ENCODE results near the gene MAP3K7CL. TPM values are rescaled to one million over a fixed set of nuclear protein-coding genes. Genes with fewer than 3 reads are reported as not detected.
A peak's percentile ranks its signal among the peaks of the same experiment; 100 is the strongest.

MAP3K7CL gene
- total RNA-seq, 1 donor from 2014 or later, result 67.3 TPM

- Histone ChIP-seq H2AFZ (ENCODE audit: low read depth, low read length) (no peak overlapping the region), H3K9ac (ENCODE audit: low read length) (no peak overlapping the region), H3K9me3 (ENCODE audit: insufficient read depth, low read depth, low read length) (no peaks in the 10 kb centered on the region), H3K36me3 (ENCODE audit: insufficient read depth, low read length) (peaks cover 10% of the 10 kb centered on the region), H4K20me1 (ENCODE audit: insufficient read depth, low read length) (no peaks in the 10 kb centered on the region), H3K4me2 (ENCODE audit: low read length) (peak overlapping the region; percentile 31), H3K27me3 (ENCODE audit: insufficient read depth, low read length) (no peaks in the 10 kb centered on the region), H3K79me2 (ENCODE audit: insufficient read depth, low read length) (peaks cover 31% of the 10 kb centered on the region), H3K4me1 (ENCODE audit: insufficient read depth, low read length) (peaks cover 50% of the 10 kb centered on the region), H3K27ac (ENCODE audit: low read depth, low read length) (peak overlapping the region; percentile 14), H3K4me3 (ENCODE audit: insufficient read depth, low read depth, low read length) (no peak overlapping the region)
- no peak overlapping the region for H3K27ac Mint-ChIP-seq (ENCODE audit: unreplicated experiment)
- TF ChIP-seq CTCF (IDR thresholded peaks at IDR 0.05; ENCODE audit: insufficient read depth, low read depth, low read length) (no peak), EZH2 (IDR thresholded peaks at IDR 0.05; ENCODE audit: insufficient read depth, low read length) (no peak)
- peaks cover 11% of the 10 kb centered on the region for H3K36me3 Mint-ChIP-seq (ENCODE audit: low read depth, unreplicated experiment)
- DNase-seq (ENCODE audit: low read depth) (peak; percentile 87), FAIRE-seq (no peak)
- no peaks in the 10 kb centered on the region for H3K9me3 Mint-ChIP-seq (ENCODE audit: unreplicated experiment)
- H3K4me3 Mint-ChIP-seq (ENCODE audit: unreplicated experiment), result no peak overlapping the region
- H3K4me1 Mint-ChIP-seq (ENCODE audit: low read depth, unreplicated experiment), result peaks cover 61% of the 10 kb centered on the region
- H3K27me3 Mint-ChIP-seq (ENCODE audit: low read depth, unreplicated experiment), result no peaks in the 10 kb centered on the region
These were observed 18.1 kb downstream of the MAP3K7CL start for GRCh38 chr21:29148530-29148929.

GRCh38 chr21:29149808-29150425 is 19.5 kb downstream of the MAP3K7CL start:
- FAIRE-seq, result no peak
- H3K27me3 Mint-ChIP-seq (ENCODE audit: low read depth, unreplicated experiment), result no peaks in the 10 kb centered on the region

More at GRCh38 chr21:29149808-29150425, 19.5 kb downstream of the MAP3K7CL start:
- H3K27me3 ChIP-seq (ENCODE audit: insufficient read depth, low read length), result no peaks in the 10 kb centered on the region
- H2AFZ ChIP-seq (ENCODE audit: low read depth, low read length), result no peak overlapping the region
- H3K9ac ChIP-seq (ENCODE audit: low read length), result peak overlapping the region; percentile 14
- H3K4me2 ChIP-seq (ENCODE audit: low read length), result peak overlapping the region; percentile 41
- peaks cover 14% of the 10 kb centered on the region for H3K36me3 ChIP-seq (ENCODE audit: insufficient read depth, low read length)
- no peak overlapping the region for H3K4me3 Mint-ChIP-seq (ENCODE audit: unreplicated experiment)
- TF ChIP-seq CTCF (IDR thresholded peaks at IDR 0.05; ENCODE audit: insufficient read depth, low read depth, low read length) (no peak), EZH2 (IDR thresholded peaks at IDR 0.05; ENCODE audit: insufficient read depth, low read length) (no peak)
- H3K4me1 Mint-ChIP-seq (ENCODE audit: low read depth, unreplicated experiment), result peaks cover 51% of the 10 kb centered on the region
- peaks cover 10% of the 10 kb centered on the region for H3K36me3 Mint-ChIP-seq (ENCODE audit: low read depth, unreplicated experiment)
- H4K20me1 ChIP-seq (ENCODE audit: insufficient read depth, low read length), result no peaks in the 10 kb centered on the region
- no peaks in the 10 kb centered on the region for H3K9me3 Mint-ChIP-seq (ENCODE audit: unreplicated experiment)
- peaks cover 31% of the 10 kb centered on the region for H3K79me2 ChIP-seq (ENCODE audit: insufficient read depth, low read length)
- H3K27ac ChIP-seq (ENCODE audit: low read depth, low read length), result peak overlapping the region; percentile 31
- peak; percentile 67 for DNase-seq (ENCODE audit: low read depth)
- H3K9me3 ChIP-seq (ENCODE audit: insufficient read depth, low read depth, low read length), result no peaks in the 10 kb centered on the region
- H3K4me1 ChIP-seq (ENCODE audit: insufficient read depth, low read length), result peaks cover 41% of the 10 kb centered on the region
- no peak overlapping the region for H3K4me3 ChIP-seq (ENCODE audit: insufficient read depth, low read depth, low read length)
- peak overlapping the region; percentile 66 for H3K27ac Mint-ChIP-seq (ENCODE audit: unreplicated experiment)
